ENCODE measurements around the gene TEKT5. TPM values are rescaled to one million over a fixed set of nuclear protein-coding genes. Genes with fewer than 3 reads are reported as not detected.

The TEKT5 gene
- total and polyA plus RNA-seq, 8 donors = 0.17 to 1.1 (median 0.26) TPM; not detected in 1

DNA sequence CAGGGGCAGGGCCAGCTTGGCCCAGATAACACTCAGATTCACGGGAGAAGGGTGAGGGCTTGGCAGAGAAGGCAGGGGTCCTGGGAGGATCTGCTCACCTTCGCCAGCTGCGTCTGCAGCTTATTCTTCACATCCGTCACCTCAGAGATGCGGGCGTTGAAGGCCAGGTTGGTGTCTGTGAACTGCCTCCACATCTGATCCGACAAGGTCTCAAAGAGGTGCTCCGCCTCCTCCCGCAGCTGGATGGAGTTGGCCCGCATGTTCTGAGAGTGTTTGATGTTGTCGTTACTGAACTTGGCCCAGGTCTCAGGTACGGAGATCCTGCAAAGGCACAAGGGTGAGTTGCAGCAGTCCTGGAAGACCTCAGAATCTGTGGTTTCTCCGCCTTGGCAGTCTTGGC is 18.9 kb downstream of the TEKT5 start:
- WGBS, 2 donors = 84% methylated on average over 13 of the region's 13 CpGs
- intact Hi-C loops (cut with DNase I) = no loop called here
- no peak for DNase-seq

DNA sequence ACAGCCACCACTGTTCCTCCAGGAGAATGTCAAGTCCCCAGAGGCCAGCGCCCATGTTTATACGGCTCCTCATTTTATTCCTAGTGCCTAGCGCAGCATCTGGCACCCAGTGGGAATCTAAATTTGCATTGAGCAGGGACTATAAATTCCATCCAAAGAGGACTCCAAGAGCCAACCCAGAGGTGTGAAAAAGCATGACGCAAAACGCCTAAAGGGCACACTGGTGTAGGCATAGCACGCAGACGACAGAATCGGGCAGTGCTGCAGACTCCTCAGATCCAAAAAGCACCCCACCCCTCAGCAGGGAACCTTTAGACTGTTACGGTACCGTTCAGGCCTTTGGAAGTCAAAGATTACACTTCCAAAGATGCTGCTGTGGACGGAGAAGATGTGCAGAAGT is 19.5 kb downstream of the TEKT5 start:
- Histone ChIP-seq H3K27me3 (no peaks in the 10 kb centered on the region), H3K4me3 (no peak overlapping the region), H3K36me3 (no peaks in the 10 kb centered on the region), H3K9me3 (no peaks in the 10 kb centered on the region), H3K27ac (no peak overlapping the region), H3K4me1 (no peaks in the 10 kb centered on the region)
- intact Hi-C loops (cut with DNase I) = no loop called here
- ATAC-seq (no peak), DNase-seq (no peak), FAIRE-seq (no peak)
- 87 to 93% methylated on average over 11 of the region's 11 CpGs for WGBS, 2 donors
- TF ChIP-seq, protein P1, sequence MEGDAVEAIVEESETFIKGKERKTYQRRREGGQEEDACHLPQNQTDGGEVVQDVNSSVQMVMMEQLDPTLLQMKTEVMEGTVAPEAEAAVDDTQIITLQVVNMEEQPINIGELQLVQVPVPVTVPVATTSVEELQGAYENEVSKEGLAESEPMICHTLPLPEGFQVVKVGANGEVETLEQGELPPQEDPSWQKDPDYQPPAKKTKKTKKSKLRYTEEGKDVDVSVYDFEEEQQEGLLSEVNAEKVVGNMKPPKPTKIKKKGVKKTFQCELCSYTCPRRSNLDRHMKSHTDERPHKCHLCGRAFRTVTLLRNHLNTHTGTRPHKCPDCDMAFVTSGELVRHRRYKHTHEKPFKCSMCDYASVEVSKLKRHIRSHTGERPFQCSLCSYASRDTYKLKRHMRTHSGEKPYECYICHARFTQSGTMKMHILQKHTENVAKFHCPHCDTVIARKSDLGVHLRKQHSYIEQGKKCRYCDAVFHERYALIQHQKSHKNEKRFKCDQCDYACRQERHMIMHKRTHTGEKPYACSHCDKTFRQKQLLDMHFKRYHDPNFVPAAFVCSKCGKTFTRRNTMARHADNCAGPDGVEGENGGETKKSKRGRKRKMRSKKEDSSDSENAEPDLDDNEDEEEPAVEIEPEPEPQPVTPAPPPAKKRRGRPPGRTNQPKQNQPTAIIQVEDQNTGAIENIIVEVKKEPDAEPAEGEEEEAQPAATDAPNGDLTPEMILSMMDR (IDR thresholded peaks at IDR 0.05) = no peak

More for the DNA sequence above, 18.9 kb downstream of the TEKT5 start:
- H3K27me3 ChIP-seq = no peaks in the 10 kb centered on the region
- no peak overlapping the region for H3K4me3 ChIP-seq
- FAIRE-seq = no peak
- no peak for ATAC-seq
- no peaks in the 10 kb centered on the region for H3K36me3 ChIP-seq
- no peaks in the 10 kb centered on the region for H3K4me1 ChIP-seq
- no peak overlapping the region for H3K27ac ChIP-seq
- TF ChIP-seq, protein P1 (IDR thresholded peaks at IDR 0.05) = no peak
- no peaks in the 10 kb centered on the region for H3K9me3 ChIP-seq

DNA sequence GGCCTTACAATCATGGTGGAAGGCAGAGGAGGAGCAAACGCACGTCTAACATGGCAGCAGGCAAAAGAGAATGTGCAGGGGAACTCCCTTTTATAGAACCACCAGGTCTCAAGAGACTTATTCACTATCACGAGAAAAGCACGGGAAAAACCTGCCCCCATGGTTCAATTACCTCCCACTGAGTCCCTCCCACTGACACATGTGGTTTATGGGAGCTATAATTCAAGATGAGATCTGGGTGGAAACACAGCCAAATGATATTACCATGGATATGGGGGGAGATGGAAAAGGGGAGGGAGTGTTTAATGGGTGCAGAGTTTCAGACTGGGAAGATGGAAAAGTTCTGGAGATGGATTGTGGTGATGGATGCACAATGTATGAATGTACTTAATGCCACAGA is 23.0 kb downstream of the TEKT5 start:
- FAIRE-seq (no peak), DNase-seq (no peak), ATAC-seq (no peak)
- intact Hi-C loops (cut with DNase I) = no loop called here
- H3K4me1 ChIP-seq = no peaks in the 10 kb centered on the region
- no peaks in the 10 kb centered on the region for H3K36me3 ChIP-seq
- WGBS, 2 donors = 63 to 65% methylated on average over 4 of the region's 4 CpGs
- H3K4me3 ChIP-seq = no peak overlapping the region
- no peak overlapping the region for H3K27ac ChIP-seq
- H3K27me3 ChIP-seq = no peaks in the 10 kb centered on the region
- H3K9me3 ChIP-seq = no peaks in the 10 kb centered on the region
- TF ChIP-seq, protein P1 (IDR thresholded peaks at IDR 0.05) = no peak

DNA sequence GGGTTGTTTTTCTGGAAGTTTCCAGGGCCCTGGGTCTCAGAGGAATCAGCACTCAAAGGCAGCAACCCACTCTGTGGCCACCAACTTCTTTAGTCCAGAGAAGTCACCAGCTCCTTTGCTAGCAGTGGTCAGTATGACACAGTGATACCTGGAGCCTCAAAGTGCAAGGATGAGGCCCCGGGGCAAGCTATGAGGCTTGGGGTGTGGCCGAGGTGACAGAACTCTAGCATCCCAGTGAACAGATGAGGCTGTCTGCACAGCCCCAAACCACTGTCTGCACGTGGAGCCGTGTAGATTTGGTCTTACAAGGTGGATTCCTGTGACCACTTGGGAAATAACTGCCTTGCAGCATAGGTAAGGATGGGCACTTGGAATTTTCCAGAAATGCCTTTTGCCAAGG is 24.9 kb downstream of the TEKT5 start:
- WGBS, 2 donors = 65 to 68% methylated on average over 4 of the region's 4 CpGs
- no peaks in the 10 kb centered on the region for H3K27me3 ChIP-seq
- ATAC-seq (no peak), FAIRE-seq (no peak), DNase-seq (no peak)
- intact Hi-C loops (cut with DNase I) = no loop called here
- H3K4me3 ChIP-seq = no peak overlapping the region
- no peak overlapping the region for H3K27ac ChIP-seq
- no peaks in the 10 kb centered on the region for H3K36me3 ChIP-seq
- no peaks in the 10 kb centered on the region for H3K4me1 ChIP-seq
- TF ChIP-seq, protein P1 (IDR thresholded peaks at IDR 0.05) = no peak
- H3K9me3 ChIP-seq = no peaks in the 10 kb centered on the region

DNA sequence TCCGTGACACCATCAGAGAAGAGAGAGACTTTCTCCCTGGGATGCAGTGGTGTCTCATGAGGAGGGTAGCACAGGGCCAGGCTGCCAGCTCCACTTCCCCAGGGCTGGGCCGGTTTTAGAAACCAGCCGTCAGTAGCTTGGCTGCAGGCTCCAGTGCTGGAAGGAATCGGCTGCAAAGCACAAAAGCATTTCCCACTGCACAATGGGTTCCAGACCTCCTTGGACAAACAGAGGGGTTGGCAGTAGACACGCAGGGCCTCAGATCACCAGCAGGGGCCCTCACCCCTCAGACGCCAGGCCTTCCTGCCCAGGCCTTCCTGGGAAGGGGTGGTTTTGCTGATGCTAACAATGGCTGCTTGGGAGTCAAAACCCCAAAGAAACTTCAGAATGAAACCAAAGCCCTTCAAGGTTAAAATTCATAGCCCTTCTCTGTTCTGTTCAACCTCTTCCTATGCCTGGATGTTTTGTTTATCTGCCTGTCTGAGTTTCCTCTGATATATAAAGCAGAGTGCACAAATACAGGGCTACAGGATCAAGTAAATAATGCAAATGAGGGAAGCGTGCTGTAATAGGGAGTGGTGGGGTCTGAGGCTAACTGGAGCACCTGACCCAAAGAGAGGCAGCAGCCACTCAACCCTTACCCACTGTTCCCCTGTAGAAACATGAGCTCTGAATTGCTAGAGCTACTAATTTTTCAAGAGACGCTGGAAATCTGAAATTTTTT is 26.2 kb downstream of the TEKT5 start:
- H3K9me3 ChIP-seq = no peaks in the 10 kb centered on the region
- intact Hi-C loops (cut with DNase I) = no loop called here
- FAIRE-seq (no peak), ATAC-seq (peak in 2 of 4 donors; percentile 49 to 71), DNase-seq (no peak)
- WGBS, 2 donors = 67 to 71% methylated on average over 8 of the region's 8 CpGs
- no peaks in the 10 kb centered on the region for H3K4me1 ChIP-seq
- TF ChIP-seq, protein P1 (IDR thresholded peaks at IDR 0.05) = peak in 1 of 4 donors; percentile 20
- H3K36me3 ChIP-seq = no peaks in the 10 kb centered on the region
- no peak overlapping the region for H3K4me3 ChIP-seq
- H3K27ac ChIP-seq = no peak overlapping the region
- no peaks in the 10 kb centered on the region for H3K27me3 ChIP-seq

All from pancreas (tissue), 10 donors.